ENCODE results near the gene KLHL22.

- TF ChIP-seq CTCF (IDR thresholded peaks at IDR 0.05; ENCODE audit: poor library complexity) (no peak), EZH2 (IDR thresholded peaks at IDR 0.05; ENCODE audit: borderline replicate concordance) (no peak)
Observed at GRCh38 chr22:20491346-20491745, 4.2 kb downstream of the KLHL22 start.

Data from hepatocyte (in vitro differentiated cells).